ENCODE results near the gene INTS11.

DNA sequence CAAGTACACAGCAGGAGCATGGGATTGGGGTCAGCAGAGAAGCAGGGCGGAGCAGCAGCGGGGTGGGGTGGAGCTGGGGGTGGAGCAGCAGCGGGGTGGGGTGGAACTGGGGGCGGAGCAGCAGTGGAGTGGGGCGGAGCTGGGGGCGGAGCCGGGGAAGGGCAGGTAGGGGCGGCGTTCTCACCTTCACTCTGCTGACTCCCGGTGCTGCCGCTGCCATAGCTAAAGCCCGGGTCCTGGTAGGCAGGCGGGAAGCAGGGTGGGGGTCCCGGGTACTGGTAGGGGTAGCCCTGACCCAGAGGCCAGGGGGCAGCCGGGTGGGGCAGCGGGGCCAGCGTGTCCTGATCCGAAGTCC lies 13.3 kb upstream of the INTS11 start:
- TF ChIP-seq EZH2 (IDR thresholded peaks at IDR 0.05; ENCODE audit: low read depth, unreplicated experiment): no peak
- TF ChIP-seq, protein P1, sequence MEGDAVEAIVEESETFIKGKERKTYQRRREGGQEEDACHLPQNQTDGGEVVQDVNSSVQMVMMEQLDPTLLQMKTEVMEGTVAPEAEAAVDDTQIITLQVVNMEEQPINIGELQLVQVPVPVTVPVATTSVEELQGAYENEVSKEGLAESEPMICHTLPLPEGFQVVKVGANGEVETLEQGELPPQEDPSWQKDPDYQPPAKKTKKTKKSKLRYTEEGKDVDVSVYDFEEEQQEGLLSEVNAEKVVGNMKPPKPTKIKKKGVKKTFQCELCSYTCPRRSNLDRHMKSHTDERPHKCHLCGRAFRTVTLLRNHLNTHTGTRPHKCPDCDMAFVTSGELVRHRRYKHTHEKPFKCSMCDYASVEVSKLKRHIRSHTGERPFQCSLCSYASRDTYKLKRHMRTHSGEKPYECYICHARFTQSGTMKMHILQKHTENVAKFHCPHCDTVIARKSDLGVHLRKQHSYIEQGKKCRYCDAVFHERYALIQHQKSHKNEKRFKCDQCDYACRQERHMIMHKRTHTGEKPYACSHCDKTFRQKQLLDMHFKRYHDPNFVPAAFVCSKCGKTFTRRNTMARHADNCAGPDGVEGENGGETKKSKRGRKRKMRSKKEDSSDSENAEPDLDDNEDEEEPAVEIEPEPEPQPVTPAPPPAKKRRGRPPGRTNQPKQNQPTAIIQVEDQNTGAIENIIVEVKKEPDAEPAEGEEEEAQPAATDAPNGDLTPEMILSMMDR (conservative IDR thresholded peaks at IDR 0.05; ENCODE audit: low read depth in 2 of 2): no peak
- no peak for TF ChIP-seq POLR2AphosphoS5 (IDR thresholded peaks at IDR 0.05; ENCODE audit: low read depth)
- TF ChIP-seq, protein P2, sequence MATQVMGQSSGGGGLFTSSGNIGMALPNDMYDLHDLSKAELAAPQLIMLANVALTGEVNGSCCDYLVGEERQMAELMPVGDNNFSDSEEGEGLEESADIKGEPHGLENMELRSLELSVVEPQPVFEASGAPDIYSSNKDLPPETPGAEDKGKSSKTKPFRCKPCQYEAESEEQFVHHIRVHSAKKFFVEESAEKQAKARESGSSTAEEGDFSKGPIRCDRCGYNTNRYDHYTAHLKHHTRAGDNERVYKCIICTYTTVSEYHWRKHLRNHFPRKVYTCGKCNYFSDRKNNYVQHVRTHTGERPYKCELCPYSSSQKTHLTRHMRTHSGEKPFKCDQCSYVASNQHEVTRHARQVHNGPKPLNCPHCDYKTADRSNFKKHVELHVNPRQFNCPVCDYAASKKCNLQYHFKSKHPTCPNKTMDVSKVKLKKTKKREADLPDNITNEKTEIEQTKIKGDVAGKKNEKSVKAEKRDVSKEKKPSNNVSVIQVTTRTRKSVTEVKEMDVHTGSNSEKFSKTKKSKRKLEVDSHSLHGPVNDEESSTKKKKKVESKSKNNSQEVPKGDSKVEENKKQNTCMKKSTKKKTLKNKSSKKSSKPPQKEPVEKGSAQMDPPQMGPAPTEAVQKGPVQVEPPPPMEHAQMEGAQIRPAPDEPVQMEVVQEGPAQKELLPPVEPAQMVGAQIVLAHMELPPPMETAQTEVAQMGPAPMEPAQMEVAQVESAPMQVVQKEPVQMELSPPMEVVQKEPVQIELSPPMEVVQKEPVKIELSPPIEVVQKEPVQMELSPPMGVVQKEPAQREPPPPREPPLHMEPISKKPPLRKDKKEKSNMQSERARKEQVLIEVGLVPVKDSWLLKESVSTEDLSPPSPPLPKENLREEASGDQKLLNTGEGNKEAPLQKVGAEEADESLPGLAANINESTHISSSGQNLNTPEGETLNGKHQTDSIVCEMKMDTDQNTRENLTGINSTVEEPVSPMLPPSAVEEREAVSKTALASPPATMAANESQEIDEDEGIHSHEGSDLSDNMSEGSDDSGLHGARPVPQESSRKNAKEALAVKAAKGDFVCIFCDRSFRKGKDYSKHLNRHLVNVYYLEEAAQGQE (IDR thresholded peaks at IDR 0.05; ENCODE audit: unreplicated experiment): no peak
- no peak for TF ChIP-seq EZH2phosphoT487 (IDR thresholded peaks at IDR 0.05; ENCODE audit: unreplicated experiment)
- no peak for TF ChIP-seq CREB1 (CRISPR knock-in tag; IDR thresholded peaks at IDR 0.05; ENCODE audit: low read depth)
- TF ChIP-seq STAT1 (IDR thresholded peaks at IDR 0.05; ENCODE audit: unreplicated experiment): no peak
- TF ChIP-seq ZNF114 (CRISPR knock-in tag; IDR thresholded peaks at IDR 0.05): no peak
- TF ChIP-seq NANOG (IDR thresholded peaks at IDR 0.05; ENCODE audit: borderline replicate concordance): no peak
- no peak for TF ChIP-seq JUNB (IDR thresholded peaks at IDR 0.05; ENCODE audit: unreplicated experiment)
- TF ChIP-seq, protein P3, sequence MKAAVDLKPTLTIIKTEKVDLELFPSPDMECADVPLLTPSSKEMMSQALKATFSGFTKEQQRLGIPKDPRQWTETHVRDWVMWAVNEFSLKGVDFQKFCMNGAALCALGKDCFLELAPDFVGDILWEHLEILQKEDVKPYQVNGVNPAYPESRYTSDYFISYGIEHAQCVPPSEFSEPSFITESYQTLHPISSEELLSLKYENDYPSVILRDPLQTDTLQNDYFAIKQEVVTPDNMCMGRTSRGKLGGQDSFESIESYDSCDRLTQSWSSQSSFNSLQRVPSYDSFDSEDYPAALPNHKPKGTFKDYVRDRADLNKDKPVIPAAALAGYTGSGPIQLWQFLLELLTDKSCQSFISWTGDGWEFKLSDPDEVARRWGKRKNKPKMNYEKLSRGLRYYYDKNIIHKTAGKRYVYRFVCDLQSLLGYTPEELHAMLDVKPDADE (IDR thresholded peaks at IDR 0.05): no peak
- no peak for TF ChIP-seq ZNF331 (CRISPR knock-in tag; IDR thresholded peaks at IDR 0.05; ENCODE audit: low read depth)
- TF ChIP-seq, protein P4, sequence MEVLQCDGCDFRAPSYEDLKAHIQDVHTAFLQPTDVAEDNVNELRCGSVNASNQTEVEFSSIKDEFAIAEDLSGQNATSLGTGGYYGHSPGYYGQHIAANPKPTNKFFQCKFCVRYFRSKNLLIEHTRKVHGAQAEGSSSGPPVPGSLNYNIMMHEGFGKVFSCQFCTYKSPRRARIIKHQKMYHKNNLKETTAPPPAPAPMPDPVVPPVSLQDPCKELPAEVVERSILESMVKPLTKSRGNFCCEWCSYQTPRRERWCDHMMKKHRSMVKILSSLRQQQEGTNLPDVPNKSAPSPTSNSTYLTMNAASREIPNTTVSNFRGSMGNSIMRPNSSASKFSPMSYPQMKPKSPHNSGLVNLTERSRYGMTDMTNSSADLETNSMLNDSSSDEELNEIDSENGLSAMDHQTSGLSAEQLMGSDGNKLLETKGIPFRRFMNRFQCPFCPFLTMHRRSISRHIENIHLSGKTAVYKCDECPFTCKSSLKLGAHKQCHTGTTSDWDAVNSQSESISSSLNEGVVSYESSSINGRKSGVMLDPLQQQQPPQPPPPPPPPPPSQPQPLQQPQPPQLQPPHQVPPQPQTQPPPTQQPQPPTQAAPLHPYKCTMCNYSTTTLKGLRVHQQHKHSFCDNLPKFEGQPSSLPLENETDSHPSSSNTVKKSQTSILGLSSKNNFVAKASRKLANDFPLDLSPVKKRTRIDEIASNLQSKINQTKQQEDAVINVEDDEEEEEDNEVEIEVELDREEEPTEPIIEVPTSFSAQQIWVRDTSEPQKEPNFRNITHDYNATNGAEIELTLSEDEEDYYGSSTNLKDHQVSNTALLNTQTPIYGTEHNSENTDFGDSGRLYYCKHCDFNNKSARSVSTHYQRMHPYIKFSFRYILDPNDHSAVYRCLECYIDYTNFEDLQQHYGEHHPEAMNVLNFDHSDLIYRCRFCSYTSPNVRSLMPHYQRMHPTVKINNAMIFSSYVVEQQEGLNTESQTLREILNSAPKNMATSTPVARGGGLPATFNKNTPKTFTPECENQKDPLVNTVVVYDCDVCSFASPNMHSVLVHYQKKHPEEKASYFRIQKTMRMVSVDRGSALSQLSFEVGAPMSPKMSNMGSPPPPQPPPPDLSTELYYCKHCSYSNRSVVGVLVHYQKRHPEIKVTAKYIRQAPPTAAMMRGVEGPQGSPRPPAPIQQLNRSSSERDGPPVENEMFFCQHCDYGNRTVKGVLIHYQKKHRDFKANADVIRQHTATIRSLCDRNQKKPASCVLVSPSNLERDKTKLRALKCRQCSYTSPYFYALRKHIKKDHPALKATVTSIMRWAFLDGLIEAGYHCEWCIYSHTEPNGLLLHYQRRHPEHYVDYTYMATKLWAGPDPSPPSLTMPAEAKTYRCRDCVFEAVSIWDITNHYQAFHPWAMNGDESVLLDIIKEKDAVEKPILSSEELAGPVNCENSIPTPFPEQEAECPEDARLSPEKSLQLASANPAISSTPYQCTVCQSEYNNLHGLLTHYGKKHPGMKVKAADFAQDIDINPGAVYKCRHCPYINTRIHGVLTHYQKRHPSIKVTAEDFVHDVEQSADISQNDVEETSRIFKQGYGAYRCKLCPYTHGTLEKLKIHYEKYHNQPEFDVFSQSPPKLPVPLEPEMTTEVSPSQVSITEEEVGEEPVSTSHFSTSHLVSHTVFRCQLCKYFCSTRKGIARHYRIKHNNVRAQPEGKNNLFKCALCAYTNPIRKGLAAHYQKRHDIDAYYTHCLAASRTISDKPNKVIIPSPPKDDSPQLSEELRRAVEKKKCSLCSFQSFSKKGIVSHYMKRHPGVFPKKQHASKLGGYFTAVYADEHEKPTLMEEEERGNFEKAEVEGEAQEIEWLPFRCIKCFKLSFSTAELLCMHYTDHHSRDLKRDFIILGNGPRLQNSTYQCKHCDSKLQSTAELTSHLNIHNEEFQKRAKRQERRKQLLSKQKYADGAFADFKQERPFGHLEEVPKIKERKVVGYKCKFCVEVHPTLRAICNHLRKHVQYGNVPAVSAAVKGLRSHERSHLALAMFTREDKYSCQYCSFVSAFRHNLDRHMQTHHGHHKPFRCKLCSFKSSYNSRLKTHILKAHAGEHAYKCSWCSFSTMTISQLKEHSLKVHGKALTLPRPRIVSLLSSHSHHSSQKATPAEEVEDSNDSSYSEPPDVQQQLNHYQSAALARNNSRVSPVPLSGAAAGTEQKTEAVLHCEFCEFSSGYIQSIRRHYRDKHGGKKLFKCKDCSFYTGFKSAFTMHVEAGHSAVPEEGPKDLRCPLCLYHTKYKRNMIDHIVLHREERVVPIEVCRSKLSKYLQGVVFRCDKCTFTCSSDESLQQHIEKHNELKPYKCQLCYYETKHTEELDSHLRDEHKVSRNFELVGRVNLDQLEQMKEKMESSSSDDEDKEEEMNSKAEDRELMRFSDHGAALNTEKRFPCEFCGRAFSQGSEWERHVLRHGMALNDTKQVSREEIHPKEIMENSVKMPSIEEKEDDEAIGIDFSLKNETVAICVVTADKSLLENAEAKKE (CRISPR knock-in tag; IDR thresholded peaks at IDR 0.05): no peak

Measured in GM23338 (cell line).